IMR-90 (cell line): Measurements from ENCODE around the gene NOL9. TPM values are rescaled to one million over a fixed set of nuclear protein-coding genes. Genes with fewer than 3 reads are reported as not detected.

Experiments used
- ATAC-seq: fragments of 200-7000 bp; cut with Tn5 transposase; 2 replicates; pipeline ENCODE4 v1.9.1; 2020; ENCODE audit warnings: low read depth, mild to moderate bottlenecking, moderate library complexity
- BruUV-seq: library from RNA; stranded (reverse); fragments of 400-500 nt; replicated peaks from 2 replicates; lab custom pipeline; 2021; lab: Mats Ljungman, UMichigan
- CTCF ChIA-PET: fragments of 300-600 bp; formaldehyde crosslinking; extraction: SDS; loops from one replicate; lab custom pipeline; 2021; ENCODE audit warnings: antibody characterized with exemption; lab: Yijun Ruan, JAX
- POLR2A ChIA-PET: fragments of 300-600 bp; sonication (Branson Sonifier 250); formaldehyde crosslinking; loops from one replicate; lab custom pipeline; 2022; ENCODE audit warnings: antibody characterized with exemption; ENCODE audit not compliant: unreplicated experiment; lab: Charles Lee
- DNase-seq: peaks from one replicate; pipeline ENCODE4 v3.0.0; 2013
- H2AFZ ChIP-seq: replicated peaks from 2 replicates; pipeline ENCODE3; 2013; ENCODE audit warnings: low read length, mild to moderate bottlenecking; ENCODE audit not compliant: poor library complexity
- H2AK5ac ChIP-seq: 2 replicates; pipeline ENCODE4 v1.6.1; 2013; ENCODE audit warnings: low read depth, low read length, inconsistent platforms
- H2AK9ac ChIP-seq: replicated peaks from 2 replicates; pipeline ENCODE3; 2013; ENCODE audit warnings: mild to moderate bottlenecking, low read depth, low read length, moderate library complexity; ENCODE audit not compliant: poor library complexity
- H2BK120ac ChIP-seq: 2 replicates; pipeline ENCODE4 v1.6.1; 2013; ENCODE audit warnings: low read depth, low read length, inconsistent platforms
- H2BK15ac ChIP-seq: 3 replicates; pipeline ENCODE4 v1.6.1; 2013; ENCODE audit warnings: low read depth, low read length, inconsistent platforms
- H2BK20ac ChIP-seq: 2 replicates; pipeline ENCODE4 v1.6.1; 2013; ENCODE audit warnings: low read depth, mild to moderate bottlenecking, inconsistent platforms, low read length, moderate library complexity
- H2BK5ac ChIP-seq: 2 replicates; pipeline ENCODE4 v1.6.1; 2013; ENCODE audit warnings: mild to moderate bottlenecking, low read depth, low read length, inconsistent platforms; ENCODE audit not compliant: poor library complexity, severe bottlenecking
- H3K14ac ChIP-seq: replicated peaks from 2 replicates; pipeline ENCODE4 v1.6.1; 2013; ENCODE audit warnings: low read depth, low read length, inconsistent platforms
- H3K18ac ChIP-seq: 2 replicates; pipeline ENCODE4 v1.6.1; 2013; ENCODE audit warnings: low read depth, low read length, control low read depth
- H3K23ac ChIP-seq: 2 replicates; pipeline ENCODE4 v1.6.1; 2013; ENCODE audit warnings: low read depth, low read length, inconsistent platforms
- H3K27ac ChIP-seq: 2 replicates; pipeline ENCODE4 v1.5.1; 2013; ENCODE audit warnings: mild to moderate bottlenecking, control low read depth, low read length; ENCODE audit not compliant: insufficient read depth
- H3K27me3 ChIP-seq: 2 replicates; pipeline ENCODE4 v1.6.1; 2013; ENCODE audit warnings: low read length; ENCODE audit not compliant: control insufficient read depth, insufficient read depth
- H3K36me3 ChIP-seq: 2 replicates; pipeline ENCODE4 v1.6.1; 2013; ENCODE audit warnings: low read length, mixed read lengths; ENCODE audit not compliant: control insufficient read depth, insufficient read depth
- H3K4ac ChIP-seq: 2 replicates; pipeline ENCODE4 v1.6.1; 2013; ENCODE audit warnings: low read depth, low read length, inconsistent platforms
- H3K4me1 ChIP-seq: 2 replicates; pipeline ENCODE4 v1.6.1; 2013; ENCODE audit warnings: low read length, mixed read lengths; ENCODE audit not compliant: control insufficient read depth, insufficient read depth
- H3K4me2 ChIP-seq: 2 replicates; pipeline ENCODE4 v1.6.1; 2013; ENCODE audit warnings: low read depth, mild to moderate bottlenecking, control low read depth, low read length, moderate library complexity
- H3K4me3 ChIP-seq: 2 replicates; pipeline ENCODE4 v1.5.1; 2013; ENCODE audit warnings: low read depth, mild to moderate bottlenecking, control low read depth, low read length, moderate library complexity; ENCODE audit not compliant: insufficient read depth
- H3K56ac ChIP-seq: 2 replicates; pipeline ENCODE4 v1.6.1; 2013; ENCODE audit warnings: low read length, inconsistent platforms; ENCODE audit not compliant: insufficient read depth; ENCODE audit errors: extremely low read depth
- H3K79me1 ChIP-seq, 2 experiments: 2 replicates each; pipeline ENCODE4 v1.6.1; 2013; ENCODE audit warnings: low read length in 2 of 2, inconsistent platforms in 1 of 2, low read depth in 1 of 2
- H3K9ac ChIP-seq: 2 replicates; pipeline ENCODE4 v1.6.1; 2013; ENCODE audit warnings: low read depth, low read length, control low read depth
- H3K9me1 ChIP-seq: 2 replicates; pipeline ENCODE4 v1.6.1; 2013; ENCODE audit warnings: low read length, inconsistent platforms; ENCODE audit not compliant: insufficient read depth
- H3K9me3 ChIP-seq: 2 replicates; pipeline ENCODE4 v1.6.1; 2013; ENCODE audit warnings: low read length; ENCODE audit not compliant: control insufficient read depth, insufficient read depth
- H4K20me1 ChIP-seq: 2 replicates; pipeline ENCODE4 v1.6.1; 2013; ENCODE audit warnings: low read length, inconsistent platforms; ENCODE audit not compliant: insufficient read depth
- H4K5ac ChIP-seq: 2 replicates; pipeline ENCODE4 v1.6.1; 2013; ENCODE audit warnings: mild to moderate bottlenecking, low read depth, low read length, control low read depth
- H4K8ac ChIP-seq, 2 experiments: 2 replicates each; pipeline ENCODE4 v1.6.1; 2013; ENCODE audit warnings: low read depth in 2 of 2, low read length in 2 of 2, control low read depth in 1 of 2, inconsistent platforms in 1 of 2
- H4K91ac ChIP-seq: 2 replicates; pipeline ENCODE4 v1.6.1; 2013; ENCODE audit warnings: low read depth, low read length, inconsistent platforms; ENCODE audit not compliant: insufficient read depth
- BHLHE40 ChIP-seq: fragments of 150-350 bp; IDR thresholded peaks from 2 replicates; pipeline ENCODE4 v1.6.1; 2016; ENCODE audit warnings: mild to moderate bottlenecking, low read depth, low read length
- CEBPB ChIP-seq: IDR thresholded peaks from 2 replicates; pipeline ENCODE4 v1.6.1; 2012; ENCODE audit warnings: low read depth, low read length, improper control_type of control experiment
- CHD1 ChIP-seq: IDR thresholded peaks from 2 replicates; pipeline ENCODE4 v1.6.1; 2012; ENCODE audit warnings: low read depth, low read length, improper control_type of control experiment
- CTCF ChIP-seq: conservative IDR thresholded peaks from 2 replicates; pipeline ENCODE4 v1.5.1; 2012; ENCODE audit warnings: mild to moderate bottlenecking, low read depth, low read length, improper control_type of control experiment
- ELK1 ChIP-seq: fragments of 150-350 bp; IDR thresholded peaks from 2 replicates; pipeline ENCODE4 v1.6.1; 2016; ENCODE audit warnings: low read depth, mild to moderate bottlenecking, low read length, moderate library complexity, borderline replicate concordance
- FOS ChIP-seq: fragments of 150-350 bp; IDR thresholded peaks from 2 replicates; pipeline ENCODE4 v1.6.1; 2016; ENCODE audit warnings: low read depth, low read length
- MAFK ChIP-seq: IDR thresholded peaks from 2 replicates; pipeline ENCODE4 v1.6.1; 2012; ENCODE audit warnings: low read depth, low read length, improper control_type of control experiment
- MAZ ChIP-seq: IDR thresholded peaks from 2 replicates; pipeline ENCODE4 v1.6.1; 2012; ENCODE audit warnings: low read depth, mild to moderate bottlenecking, low read length, improper control_type of control experiment, moderate library complexity, borderline replicate concordance
- MXI1 ChIP-seq: IDR thresholded peaks from 2 replicates; pipeline ENCODE4 v1.6.1; 2012; ENCODE audit warnings: low read depth, mild to moderate bottlenecking, low read length, moderate library complexity, borderline replicate concordance
- NFE2L2 ChIP-seq: fragments of 150-350 bp; IDR thresholded peaks from 2 replicates; pipeline ENCODE4 v1.6.1; 2016; ENCODE audit warnings: low read depth, mild to moderate bottlenecking, low read length
- POLR2A ChIP-seq: IDR thresholded peaks from 2 replicates; pipeline ENCODE4 v1.6.1; 2012; ENCODE audit warnings: mild to moderate bottlenecking, low read depth, low read length
- RCOR1 ChIP-seq: IDR thresholded peaks from 2 replicates; pipeline ENCODE4 v1.6.1; 2012; ENCODE audit warnings: mild to moderate bottlenecking, low read length, improper control_type of control experiment; ENCODE audit not compliant: insufficient replicate concordance
- RFX5 ChIP-seq: IDR thresholded peaks from 2 replicates; pipeline ENCODE4 v1.8.0; 2012; ENCODE audit warnings: low read depth, mild to moderate bottlenecking, low read length, moderate library complexity
- SMC3 ChIP-seq: fragments of 150-350 bp; IDR thresholded peaks from 2 replicates; pipeline ENCODE4 v1.6.1; 2016; ENCODE audit warnings: low read depth, mild to moderate bottlenecking, antibody characterized with exemption, low read length, moderate library complexity
- USF2 ChIP-seq: fragments of 150-350 bp; IDR thresholded peaks from 2 replicates; pipeline ENCODE4 v1.6.1; 2017; ENCODE audit warnings: mild to moderate bottlenecking, antibody characterized with exemption, low read length, low read depth
- WGBS, 2 experiments: methylation state at CpG; one replicate each; pipeline versions ENCODE4 v1.1.5 to v1.1.7; 2013; ENCODE audit warnings: missing lambda C conversion rate in 2 of 2; ENCODE audit not compliant: insufficient read length in 1 of 2; ENCODE audit errors: extremely low coverage in 2 of 2; 5-methylcytosine and 5-hydroxymethylcytosine counted together
- dilution Hi-C: fragments of 300-500 bp; cut with HindIII; formaldehyde crosslinking; loops from one replicate; pipeline ENCODE4 v1.14.3; 2018; ENCODE audit warnings: low sequenced_read_pairs; ENCODE audit not compliant: unreplicated experiment
- in situ Hi-C: fragments of 300-500 bp; cut with MboI; formaldehyde crosslinking; loops from 3 replicates; pipeline ENCODE4 v1.14.3; 2019; ENCODE audit warnings: low sequenced_read_pairs, inconsistent platforms, mixed read lengths
- intact Hi-C: fragments of 100-400 bp; cut with micrococcal nuclease; formaldehyde crosslinking; loops from 2 replicates; pipeline ENCODE4 v1.10.0; 2022
- polyA plus RNA-seq, 3 experiments: library from polyadenylated mRNA; depleted of rRNA; stranded (reverse); fragments of >200 nt; gene quantifications; 2 replicates each; pipeline ENCODE4 v1.2.3, GENCODE V29; 2012; ENCODE audit warnings: low replicate concordance in 1 of 3
- total RNA-seq: library from RNA; depleted of rRNA; stranded (reverse); fragments of >200 nt; gene quantifications from 2 replicates; pipeline ENCODE4 v1.2.3, GENCODE V29; 2012

NOL9 gene
- total and polyA plus RNA-seq, 2 of the 4 experiments (the other 2 are of a cell fraction), result 13.0 to 19.2 TPM

GRCh38 chr1:6569033-6569432 is 14.7 kb upstream of the NOL9 start:
- no peaks in the 10 kb centered on the region for H4K20me1 ChIP-seq
- ChIA-PET POLR2A (no interaction called here), CTCF (no interaction called here)
- ATAC-seq (no peak), DNase-seq (no peak)
- no peaks in the 10 kb centered on the region for H3K79me1 ChIP-seq
- in situ Hi-C loops (no loop called here), intact Hi-C loops (no loop called here), dilution Hi-C loops (no loop called here)
- H3K4me1 ChIP-seq, result no peaks in the 10 kb centered on the region
- no peaks in the 10 kb centered on the region for H3K36me3 ChIP-seq
- no peak overlapping the region for H2BK15ac ChIP-seq
- TF ChIP-seq CHD1 (no peak), MAFK (no peak), CEBPB (no peak), RCOR1 (no peak), MAZ (no peak), BHLHE40 (no peak), SMC3 (no peak), USF2 (no peak), NFE2L2 (no peak), RFX5 (no peak), CTCF (no peak), MXI1 (no peak), ELK1 (no peak), POLR2A (no peak), FOS (no peak)
- H2AK9ac ChIP-seq, result no peak overlapping the region
- no peak overlapping the region for H3K9ac ChIP-seq
- no peak overlapping the region for H2AFZ ChIP-seq
- WGBS, 2 experiments, result 88 to 98% methylated on average over 5 to 11 of the region's 11 CpGs
- no peak overlapping the region for H2BK120ac ChIP-seq
- H3K9me3 ChIP-seq, result peaks cover 10% of the 10 kb centered on the region
- H2BK20ac ChIP-seq, result no peak overlapping the region
- H3K27ac ChIP-seq, result no peak overlapping the region
- no peak overlapping the region for H3K4me3 ChIP-seq
- no peak overlapping the region for H2AK5ac ChIP-seq
- H3K27me3 ChIP-seq, result peaks cover 43% of the 10 kb centered on the region
- H3K23ac ChIP-seq, result no peak overlapping the region
- no TSS peak for BruUV-seq
- no peak overlapping the region for H2BK5ac ChIP-seq
- H4K91ac ChIP-seq, result no peak overlapping the region
- H3K4ac ChIP-seq, result no peak overlapping the region
- no peak overlapping the region for H3K4me2 ChIP-seq
- no peaks in the 10 kb centered on the region for H3K9me1 ChIP-seq
- no peak overlapping the region for H4K5ac ChIP-seq
- H3K14ac ChIP-seq, result no peak overlapping the region
- H4K8ac ChIP-seq, result no peak overlapping the region
- H3K56ac ChIP-seq, result no peak overlapping the region
- no peak overlapping the region for H3K18ac ChIP-seq
